ENCODE data around the gene MEIS1. TPM values are rescaled to one million over a fixed set of nuclear protein-coding genes. Genes with fewer than 3 reads are reported as not detected.

MEIS1 gene
- total RNA-seq, 1 experiment from 2014 or later: 3.9 TPM

DNA sequence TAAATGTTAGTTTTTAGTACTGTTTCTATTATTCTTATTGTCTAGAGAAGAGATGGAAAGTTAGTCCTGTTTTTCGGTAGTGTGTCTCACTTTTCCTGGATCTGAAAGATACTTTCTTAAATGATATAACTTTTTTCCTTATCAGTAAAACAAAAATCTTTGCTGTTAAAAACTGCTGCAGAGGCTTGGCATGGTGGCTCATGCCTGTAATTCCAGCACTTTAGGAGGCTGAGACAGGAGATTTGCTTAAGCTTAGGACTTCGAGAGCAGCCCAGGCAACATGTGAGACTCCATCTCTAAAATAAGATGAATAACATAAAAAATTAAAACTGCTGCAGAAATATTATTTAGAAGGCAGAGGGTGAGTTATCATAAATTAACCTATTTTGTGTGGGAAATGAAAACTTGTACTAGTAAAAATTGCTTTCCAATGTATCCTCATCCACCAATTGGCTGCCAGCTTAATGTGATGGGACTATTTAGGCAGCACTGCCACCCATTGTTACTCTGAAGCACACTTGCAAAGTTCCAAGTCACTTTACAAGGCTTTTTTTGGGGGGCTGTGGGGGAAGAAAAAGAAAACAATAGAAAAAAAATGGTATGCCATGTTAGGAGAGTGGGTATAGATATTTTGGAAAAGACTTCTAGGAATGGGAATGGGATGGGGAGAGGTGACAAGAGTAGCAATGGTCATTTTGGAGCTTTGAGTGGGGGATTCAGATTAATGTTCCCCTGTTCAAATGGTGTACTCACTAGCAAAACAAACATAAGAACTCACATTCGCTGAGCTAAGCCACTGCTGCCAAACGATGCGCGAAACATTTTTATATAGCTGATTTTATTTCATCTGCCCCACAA, 62.7 kb downstream of the MEIS1 start:
- DNase-seq (ENCODE audit: extremely low read depth, low read depth): no peak

DNA sequence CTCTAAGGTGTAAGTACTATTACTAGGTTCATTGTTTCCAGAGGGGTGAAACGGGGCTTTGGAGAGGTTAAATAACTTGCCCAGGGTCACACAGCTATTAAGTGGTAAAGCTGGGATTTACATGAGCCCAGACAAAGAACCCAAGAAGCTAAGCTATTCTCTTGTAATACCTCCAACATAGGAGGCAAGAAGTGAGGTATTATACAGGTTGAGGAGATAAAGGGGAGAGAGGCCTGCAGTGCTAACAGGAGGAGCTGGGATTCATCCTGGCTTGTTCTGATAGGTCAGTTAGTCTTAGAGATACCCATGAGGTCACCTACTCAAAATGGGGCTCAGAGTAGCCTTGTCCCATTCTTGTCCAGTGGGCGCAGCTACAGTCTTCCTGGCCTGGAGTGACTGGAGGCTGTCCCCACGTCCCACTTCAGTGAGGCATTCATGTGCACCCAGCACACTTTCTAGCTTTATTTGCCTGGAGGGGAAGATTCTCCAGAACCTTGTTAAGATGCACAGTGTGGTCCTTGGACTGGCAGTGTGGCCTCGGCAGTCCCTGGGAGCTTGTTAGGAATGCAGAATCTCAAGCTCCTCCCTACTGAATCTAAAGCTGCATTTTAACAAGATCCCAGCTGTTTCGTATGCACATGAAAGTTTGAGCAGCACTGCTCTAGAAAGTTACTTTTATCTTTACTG, 63.5 kb downstream of the MEIS1 start:
- DNase-seq (ENCODE audit: extremely low read depth, low read depth): no peak

GRCh38 chr2:66501267-66501666, 66.3 kb downstream of the MEIS1 start:
- no peak for DNase-seq (ENCODE audit: extremely low read depth, low read depth)

DNA sequence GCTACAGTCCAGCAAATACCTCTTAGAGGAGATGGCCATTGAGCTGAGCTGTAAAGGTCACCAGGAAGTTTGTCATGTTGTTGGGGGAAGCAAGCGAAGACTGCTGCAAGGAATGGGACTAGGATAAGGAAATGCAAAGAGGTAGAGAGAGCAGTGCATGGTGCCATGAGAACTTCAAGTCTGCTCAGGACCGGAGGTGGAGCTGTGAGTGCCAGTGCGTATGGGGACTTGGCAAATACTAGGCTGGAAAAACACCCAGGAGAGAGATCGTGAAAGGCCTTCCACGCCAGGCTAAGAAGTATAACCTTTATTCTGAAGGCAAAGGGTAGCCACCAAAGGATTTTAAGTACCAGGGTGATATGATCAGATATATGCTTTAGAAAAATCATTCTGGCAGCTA, 71.3 kb downstream of the MEIS1 start:
- DNase-seq (ENCODE audit: extremely low read depth, low read depth): no peak

DNA sequence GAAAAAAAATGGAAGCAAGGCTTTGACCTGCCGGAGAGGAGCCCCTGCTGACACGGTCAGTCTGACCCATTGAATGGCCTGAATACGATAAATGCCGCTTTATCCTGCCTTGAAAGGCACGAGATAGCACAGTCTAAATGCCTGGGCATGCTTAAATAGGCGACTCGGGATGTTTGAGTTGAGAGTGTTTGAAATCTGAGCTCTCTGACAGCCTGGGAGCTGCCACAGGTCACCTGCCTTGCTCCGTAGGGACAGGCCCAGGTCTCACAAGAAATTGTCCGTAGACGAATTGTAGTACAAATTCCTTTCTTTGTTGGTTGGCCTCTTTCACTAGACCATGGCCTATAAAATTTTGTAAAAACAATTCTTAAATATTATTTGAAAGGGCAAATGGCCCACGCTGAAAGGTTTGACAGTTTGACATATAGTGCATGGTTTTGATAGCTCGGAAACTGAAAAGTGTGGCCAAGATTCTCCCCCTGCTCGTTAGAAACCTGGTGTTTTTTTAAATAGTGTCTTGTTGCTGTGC, 72.8 kb downstream of the MEIS1 start:
- no peak for DNase-seq (ENCODE audit: extremely low read depth, low read depth)

DNA sequence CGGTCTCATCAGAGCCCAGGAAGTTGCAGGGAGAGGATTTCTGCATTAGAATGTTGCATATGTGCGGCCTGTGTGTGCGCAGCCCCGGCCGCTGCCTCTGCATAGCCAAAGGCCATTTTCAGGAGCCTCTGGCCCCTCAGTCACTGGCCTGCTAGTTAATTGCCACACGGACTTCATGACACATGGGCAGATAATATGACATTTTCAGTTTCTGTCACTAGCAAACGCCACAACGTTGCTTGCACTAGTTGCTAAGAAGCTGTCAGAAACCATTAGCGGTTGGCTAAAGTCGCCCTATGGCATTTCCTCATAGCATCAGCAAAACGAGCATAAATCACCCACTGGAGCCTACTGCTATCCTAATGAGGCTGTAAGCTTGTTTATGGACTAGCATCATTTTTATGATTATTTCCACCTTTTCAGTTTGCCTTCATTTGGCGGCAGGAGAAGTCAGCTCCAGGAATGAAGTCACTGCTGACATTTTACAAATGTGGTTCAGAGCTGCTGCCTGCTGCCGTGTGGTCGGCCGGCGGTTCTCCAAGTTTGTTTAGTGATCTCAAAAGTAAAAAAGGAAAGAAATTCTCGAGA, 73.7 kb downstream of the MEIS1 start:
- no peak for DNase-seq (ENCODE audit: extremely low read depth, low read depth)

- no peak for DNase-seq (ENCODE audit: extremely low read depth, low read depth)
These were observed 74.4 kb downstream of the MEIS1 start for GRCh38 chr2:66509326-66509811.

DNA sequence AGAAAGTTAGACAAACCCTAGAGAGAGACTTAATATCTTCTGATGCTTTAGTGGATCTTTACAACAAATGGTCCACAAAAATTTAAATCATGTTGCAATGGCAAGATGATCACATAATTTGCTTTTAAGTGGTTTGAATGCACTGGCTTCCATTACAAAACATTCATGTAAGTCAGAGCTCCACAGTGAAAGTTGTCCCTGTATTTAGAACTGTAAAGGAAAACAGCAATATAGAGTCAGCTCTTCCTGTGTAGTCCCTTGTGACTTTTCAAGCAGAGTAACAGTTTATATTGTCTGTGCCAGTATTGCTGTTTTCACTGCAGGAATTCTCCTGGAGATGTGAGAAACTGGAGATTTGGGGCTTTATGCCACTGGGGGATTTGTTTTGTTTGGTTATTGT, 77.7 kb downstream of the MEIS1 start:
- DNase-seq (ENCODE audit: extremely low read depth, low read depth): no peak

DNA sequence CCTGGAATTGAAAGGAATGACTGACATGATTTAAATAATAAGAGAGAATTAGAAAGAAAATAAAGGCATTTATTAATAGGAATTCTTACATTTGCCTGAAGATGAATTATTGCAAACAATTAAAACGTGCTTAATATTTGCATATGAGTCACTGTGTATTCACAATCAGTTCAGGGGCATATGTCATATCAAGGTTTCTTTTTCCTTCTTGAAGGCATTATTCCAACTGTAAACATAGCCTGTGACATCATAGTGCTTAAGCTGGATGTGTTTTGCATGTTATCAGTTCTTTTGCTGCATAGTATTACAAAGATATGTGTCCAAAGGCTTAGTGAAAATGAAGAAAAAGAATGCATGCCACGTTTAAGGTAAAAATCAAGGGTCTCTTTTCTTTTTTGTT, 80.8 kb downstream of the MEIS1 start:
- no peak for DNase-seq (ENCODE audit: extremely low read depth, low read depth)

- DNase-seq (ENCODE audit: extremely low read depth, low read depth): no peak
These were observed 81.6 kb downstream of the MEIS1 start for GRCh38 chr2:66516499-66516898.

DNA sequence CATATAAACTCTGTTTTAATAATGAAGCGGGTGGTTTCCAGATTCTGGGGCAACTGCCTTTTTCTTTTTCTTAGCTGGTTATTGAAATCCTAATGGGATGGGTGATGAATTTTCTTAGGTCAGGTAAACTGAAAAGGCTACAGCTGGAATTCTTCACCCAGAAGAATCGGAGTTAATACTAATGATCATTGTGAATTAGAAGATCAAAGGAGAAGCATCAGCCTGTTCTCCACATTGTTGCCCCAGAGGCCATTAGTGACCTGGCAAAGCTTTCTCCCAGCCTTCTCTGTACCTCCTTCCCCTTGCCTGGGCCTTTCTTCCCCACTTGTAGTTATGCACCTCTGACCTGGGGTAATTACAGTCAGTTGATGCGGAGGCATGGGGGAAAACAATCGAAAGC, 82.8 kb downstream of the MEIS1 start:
- no peak for DNase-seq (ENCODE audit: extremely low read depth, low read depth)

DNA sequence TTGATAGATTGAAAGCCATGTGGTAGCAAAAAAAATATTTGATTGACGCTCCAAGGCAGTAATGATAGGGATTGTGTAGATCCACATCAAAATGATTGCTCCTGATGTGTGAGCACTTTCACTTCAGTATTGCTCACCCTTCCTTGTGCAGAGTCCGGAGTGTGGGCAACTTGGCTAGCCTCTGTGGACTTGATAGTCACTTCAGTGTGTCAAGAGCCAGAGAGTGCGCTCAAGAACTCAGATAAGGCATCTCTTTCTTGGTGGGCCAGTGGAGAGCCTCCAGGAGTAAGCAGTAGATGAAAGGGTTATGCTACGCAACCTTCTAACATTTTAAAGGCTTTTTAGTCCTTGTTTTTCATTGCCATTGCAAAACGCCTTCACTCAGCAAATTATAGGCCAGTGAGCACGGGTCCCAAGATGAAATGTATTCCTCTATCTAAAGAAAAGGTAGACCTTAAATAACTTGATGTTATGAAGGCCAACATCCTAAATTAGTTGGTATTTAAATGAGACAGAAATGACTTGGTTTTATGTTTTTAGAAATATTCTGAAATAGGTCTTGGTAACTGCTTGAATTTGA, 84.4 kb downstream of the MEIS1 start:
- DNase-seq (ENCODE audit: extremely low read depth, low read depth): no peak

- DNase-seq (ENCODE audit: extremely low read depth, low read depth): no peak
These were observed 86.5 kb downstream of the MEIS1 start for GRCh38 chr2:66521291-66521922.

- no peak for DNase-seq (ENCODE audit: extremely low read depth, low read depth)
These were observed 87.9 kb downstream of the MEIS1 start for GRCh38 chr2:66522611-66523376.

DNA sequence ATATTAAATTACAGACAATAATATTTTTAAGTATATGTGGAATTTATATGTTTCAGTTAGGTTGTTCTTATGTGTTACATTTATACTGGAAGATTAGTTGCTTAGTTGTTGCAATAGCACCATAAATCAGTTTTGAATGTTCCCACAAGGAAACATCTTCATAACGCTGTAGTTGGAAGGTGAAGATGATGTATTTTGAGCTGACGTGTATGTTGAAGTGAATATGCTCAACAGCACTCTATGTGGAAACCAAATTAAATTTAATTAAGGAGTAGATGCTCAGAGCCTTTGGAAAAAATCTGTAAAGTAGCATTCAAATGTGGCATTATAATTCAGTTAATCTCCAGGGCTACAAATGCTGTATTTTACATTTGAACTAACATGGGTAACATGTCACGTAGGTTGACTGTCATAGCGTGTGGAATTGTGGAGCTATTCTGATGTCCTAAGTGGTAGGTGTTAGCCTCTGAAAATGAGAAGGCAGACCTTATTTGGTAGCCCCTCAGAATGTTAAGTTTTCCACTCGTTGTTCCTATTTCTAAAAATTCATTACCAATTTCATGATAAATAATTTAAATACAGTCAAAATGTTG, 88.5 kb downstream of the MEIS1 start:
- DNase-seq (ENCODE audit: extremely low read depth, low read depth): no peak

DNA sequence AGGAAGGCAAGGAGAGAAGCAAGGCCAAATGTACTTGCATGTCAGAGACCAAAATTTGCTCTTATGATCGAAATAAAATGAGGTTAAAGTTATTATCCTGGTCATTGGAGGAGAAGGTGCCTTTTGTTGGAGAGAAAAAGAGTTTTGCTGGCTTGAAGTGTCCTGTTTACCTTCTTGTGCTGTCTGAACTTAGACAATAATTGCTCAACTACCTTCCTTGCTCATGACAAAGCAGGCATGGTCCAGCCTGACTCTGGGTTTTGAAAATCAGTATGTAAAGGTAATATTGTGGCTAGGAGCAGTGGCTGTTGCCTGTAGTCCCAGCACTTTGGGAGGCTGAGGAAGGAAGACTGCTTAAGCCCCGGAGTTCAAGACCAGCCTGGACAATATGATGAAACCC, 89.1 kb downstream of the MEIS1 start:
- no peak for DNase-seq (ENCODE audit: extremely low read depth, low read depth)

DNA sequence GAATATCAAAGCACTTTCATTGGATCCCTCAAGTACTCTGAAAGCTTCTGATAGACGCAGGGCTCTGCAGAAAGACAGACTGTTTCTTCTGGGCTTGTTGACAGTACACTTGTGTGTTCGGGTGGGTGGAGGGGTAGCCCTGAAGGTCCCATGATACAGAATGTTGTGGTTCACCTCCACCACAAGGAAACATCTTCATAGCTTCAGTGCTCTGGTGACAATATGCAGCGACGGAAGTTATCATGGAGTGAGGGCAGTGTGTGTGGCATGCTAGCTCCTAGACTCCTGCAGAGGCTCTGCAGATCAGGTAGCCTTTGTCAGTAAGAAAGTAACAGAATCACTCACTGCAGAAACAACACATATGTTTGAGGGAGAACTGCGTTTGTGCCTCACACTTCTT, 90.7 kb downstream of the MEIS1 start:
- DNase-seq (ENCODE audit: extremely low read depth, low read depth): no peak

GRCh38 chr2:66526180-66526579, 91.3 kb downstream of the MEIS1 start:
- DNase-seq (ENCODE audit: extremely low read depth, low read depth): no peak

DNA sequence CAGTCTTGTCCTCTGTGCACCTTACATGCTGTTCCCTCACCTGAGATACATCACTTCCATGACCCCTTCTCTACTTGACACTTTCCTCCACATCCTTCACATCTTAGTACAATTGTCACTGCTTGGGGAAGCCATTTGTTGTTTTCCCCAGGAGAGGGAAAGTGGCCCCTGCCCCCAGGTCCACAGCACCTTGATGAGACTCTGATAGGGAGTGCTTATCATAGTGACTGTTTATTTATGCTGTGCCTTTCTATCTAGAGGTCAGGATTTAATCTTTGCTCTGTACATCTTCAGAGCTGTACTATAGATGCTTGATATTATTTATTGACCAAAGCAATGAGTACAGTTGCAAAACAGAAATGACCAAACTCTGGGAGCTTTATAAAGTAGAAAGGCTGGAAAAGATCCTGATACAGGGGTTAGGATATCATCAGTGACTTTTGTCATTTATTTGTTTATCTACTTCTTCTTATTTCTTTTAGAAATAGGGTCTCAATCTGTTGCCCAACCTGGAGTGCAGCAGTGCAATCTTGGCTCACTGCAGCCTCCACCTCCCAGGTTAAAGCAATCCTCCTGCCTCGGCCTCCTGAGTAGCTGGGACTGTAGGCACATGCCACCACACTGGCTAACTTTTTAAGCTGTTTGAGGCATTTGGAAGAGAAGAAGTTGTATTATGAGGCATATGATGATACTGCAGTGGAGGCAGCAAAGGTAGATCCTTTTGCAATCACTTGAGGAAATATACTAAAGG, 94.2 kb downstream of the MEIS1 start:
- no peak for DNase-seq (ENCODE audit: extremely low read depth, low read depth)
